Central memory CD8-positive, alpha-beta T cell (primary cell): Measurements from ENCODE around the gene ZNF790.
"Not testable (repeated sequence)": the region's sequence is repeated elsewhere in the genome, so short reads cannot be mapped to it uniquely, and the experiment has no call there.

Source experiments
- ATAC-seq: fragments of 150-1000 bp; cut with Tn5 transposase; replicated peaks from 2 replicates; pipeline ENCODE4 v1.10.0; 2022; ENCODE audit warnings: mild to moderate bottlenecking, moderate FRiP score, moderate number of reproducible peaks; ENCODE audit not compliant: poor library complexity, severe bottlenecking; ENCODE audit errors: extremely low read depth
- DNase-seq, 2 donors: peaks; one replicate each; pipeline ENCODE4 v3.0.0; 2021; ENCODE audit warnings: low spot score in 2 of 2
- H3K27ac Mint-ChIP-seq: one replicate; pipeline ENCODE4 v1.8.0; 2022; ENCODE audit warnings: low read depth, mild to moderate bottlenecking, moderate library complexity, mixed read lengths
- H3K27me3 Mint-ChIP-seq: one replicate; pipeline ENCODE4 v1.8.0; 2022; ENCODE audit warnings: mixed read lengths
- H3K36me3 Mint-ChIP-seq: one replicate; pipeline ENCODE4 v1.8.0; 2022; ENCODE audit warnings: mild to moderate bottlenecking, moderate library complexity, mixed read lengths; ENCODE audit not compliant: insufficient read depth
- H3K4me1 Mint-ChIP-seq: one replicate; pipeline ENCODE4 v1.8.0; 2022; ENCODE audit warnings: mixed read lengths
- H3K4me3 Mint-ChIP-seq: one replicate; pipeline ENCODE4 v1.8.0; 2022; ENCODE audit warnings: mild to moderate bottlenecking, moderate library complexity, mixed read lengths
- H3K9me3 Mint-ChIP-seq: one replicate; pipeline ENCODE4 v1.8.0; 2022; ENCODE audit warnings: mixed read lengths

ZNF790 gene

DNA sequence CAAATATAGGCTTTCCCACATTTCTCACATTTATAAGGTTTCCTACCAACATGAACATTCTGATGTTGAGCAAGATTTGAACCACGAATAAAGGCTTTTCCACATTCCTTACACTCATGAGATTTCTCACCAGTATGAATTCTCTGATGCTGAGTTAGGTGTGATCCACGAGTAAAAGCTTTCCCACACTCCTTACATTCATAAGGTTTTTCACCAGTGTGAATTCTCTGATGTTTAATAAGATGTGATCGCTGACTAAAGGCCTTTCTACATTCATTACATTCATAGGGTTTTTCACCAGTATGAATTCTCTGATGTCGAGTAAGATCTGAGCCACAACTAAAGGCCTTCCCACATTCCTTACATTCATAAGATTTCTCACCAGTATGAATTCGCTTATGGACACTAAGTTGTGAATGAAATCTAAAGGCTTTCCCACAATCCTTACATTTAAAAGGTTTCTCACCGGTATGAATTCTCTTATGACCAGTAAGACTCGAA lies 19.0 kb downstream of the ZNF790 start:
- no peaks in the 10 kb centered on the region for H3K27me3 Mint-ChIP-seq
- H3K36me3 Mint-ChIP-seq, result peaks cover 22% of the 10 kb centered on the region
- DNase-seq (no peak), ATAC-seq (no peak)
- H3K4me3 Mint-ChIP-seq, result no peak overlapping the region
- no peaks in the 10 kb centered on the region for H3K4me1 Mint-ChIP-seq
- H3K9me3 Mint-ChIP-seq, result peaks cover 4% of the 10 kb centered on the region
- H3K27ac Mint-ChIP-seq, result no peak overlapping the region

GRCh38 chr19:36807029-36807428 lies 31.2 kb downstream of the ZNF790 start:
- Mint-ChIP-seq H3K36me3 (peaks cover 4% of the 10 kb centered on the region), H3K9me3 (peaks cover 36% of the 10 kb centered on the region), H3K4me1 (no peaks in the 10 kb centered on the region), H3K27ac (no peak overlapping the region), H3K4me3 (no peak overlapping the region), H3K27me3 (no peaks in the 10 kb centered on the region)
- no peak for DNase-seq
- ATAC-seq, result no peak

DNA sequence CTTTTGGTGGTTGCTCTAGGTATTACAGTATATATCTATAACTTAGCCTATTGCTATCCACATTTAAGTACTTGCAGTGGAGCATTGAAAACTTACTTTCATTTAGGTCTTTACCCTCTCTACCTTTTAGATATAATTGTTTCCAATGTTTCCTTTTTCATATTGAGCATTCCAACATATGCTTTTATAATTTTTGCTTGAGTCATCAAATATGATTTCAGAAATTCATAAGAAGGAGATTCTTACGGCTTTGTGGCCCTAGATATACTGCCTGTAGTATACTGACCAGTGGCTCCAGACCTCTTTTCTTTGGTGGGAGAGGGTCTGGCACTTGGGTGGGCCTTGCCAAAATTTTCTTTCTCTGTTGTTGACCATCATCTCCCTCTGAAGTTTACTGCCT lies 32.8 kb downstream of the ZNF790 start:
- no peak for ATAC-seq
- Mint-ChIP-seq H3K27ac (no peak overlapping the region), H3K27me3 (no peaks in the 10 kb centered on the region), H3K9me3 (peaks cover 19% of the 10 kb centered on the region), H3K4me1 (no peaks in the 10 kb centered on the region), H3K36me3 (peaks cover 8% of the 10 kb centered on the region), H3K4me3 (no peak overlapping the region)
- DNase-seq, result no peak

- H3K4me3 Mint-ChIP-seq, result peak overlapping the region; percentile 96
- ATAC-seq (no peak), DNase-seq (no peak)
- H3K4me1 Mint-ChIP-seq, result peaks cover 6% of the 10 kb centered on the region
- no peaks in the 10 kb centered on the region for H3K27me3 Mint-ChIP-seq
- no peaks in the 10 kb centered on the region for H3K9me3 Mint-ChIP-seq
- peaks cover 12% of the 10 kb centered on the region for H3K36me3 Mint-ChIP-seq
- H3K27ac Mint-ChIP-seq, result peak overlapping the region; percentile 100
Observed at GRCh38 chr19:36797786-36798108, 40.4 kb downstream of the ZNF790 start.

- ATAC-seq (no peak), DNase-seq (no peak)
- peaks cover 12% of the 10 kb centered on the region for H3K36me3 Mint-ChIP-seq
- H3K27ac Mint-ChIP-seq, result peak overlapping the region; percentile 100
- H3K4me3 Mint-ChIP-seq, result peak overlapping the region; percentile 96
- H3K27me3 Mint-ChIP-seq, result no peaks in the 10 kb centered on the region
- peaks cover 8% of the 10 kb centered on the region for H3K9me3 Mint-ChIP-seq
- H3K4me1 Mint-ChIP-seq, result peaks cover 6% of the 10 kb centered on the region
Observed at GRCh38 chr19:36796714-36796992, 41.5 kb downstream of the ZNF790 start.

DNA sequence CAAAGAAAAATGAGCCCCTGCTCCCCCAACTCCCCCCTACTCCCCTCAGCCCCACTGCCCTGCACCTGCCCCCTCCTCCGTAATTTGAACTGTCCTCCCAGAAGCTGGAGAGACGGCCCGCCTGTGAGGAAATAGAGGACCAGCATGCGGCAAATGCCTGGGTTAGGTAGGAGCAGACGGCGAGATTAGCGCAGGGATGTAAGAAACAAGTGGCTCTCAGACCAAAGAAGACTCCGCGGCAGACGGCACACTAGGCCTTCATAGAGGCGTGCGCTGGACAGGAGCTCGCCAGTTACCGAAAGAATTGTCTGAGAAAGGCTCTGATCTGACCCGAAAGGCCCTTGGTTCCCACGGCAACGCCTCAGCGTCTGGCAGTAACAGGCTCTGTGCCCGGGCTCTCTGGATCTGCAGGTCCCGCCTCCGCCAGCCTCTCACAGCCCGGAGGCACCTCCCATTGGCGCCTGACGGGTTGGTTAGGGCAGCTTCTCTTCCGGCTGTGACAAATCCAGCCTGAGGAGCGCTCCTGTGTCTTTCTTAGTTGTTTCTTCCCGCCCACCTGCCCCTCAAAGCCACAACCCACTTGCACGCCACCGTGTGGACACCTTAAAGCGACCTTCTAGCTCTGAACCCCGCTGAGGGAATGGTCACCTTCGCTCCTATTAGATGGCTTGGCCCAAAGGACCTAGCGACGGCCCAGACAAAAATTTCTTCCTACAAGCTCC lies 46.6 kb downstream of the ZNF790 start:
- H3K9me3 Mint-ChIP-seq, H3K4me1 Mint-ChIP-seq, H3K4me3 Mint-ChIP-seq, H3K27me3 Mint-ChIP-seq, H3K36me3 Mint-ChIP-seq, H3K27ac Mint-ChIP-seq, DNase-seq: not testable (repeated sequence)
- peak; percentile 98 for ATAC-seq

GRCh38 chr19:36775768-36776167 lies 62.4 kb downstream of the ZNF790 start:
- Mint-ChIP-seq H3K27ac (no peak overlapping the region), H3K27me3 (no peaks in the 10 kb centered on the region), H3K4me3 (no peak overlapping the region), H3K36me3 (peaks cover 17% of the 10 kb centered on the region), H3K9me3 (peaks cover 14% of the 10 kb centered on the region), H3K4me1 (peaks cover 23% of the 10 kb centered on the region)
- no peak for DNase-seq
- ATAC-seq, result no peak

GRCh38 chr19:36773223-36773579 lies 65.0 kb downstream of the ZNF790 start:
- Mint-ChIP-seq H3K4me3 (peak overlapping the region; percentile 94), H3K27ac (peak overlapping the region; percentile 95), H3K9me3 (peaks cover 15% of the 10 kb centered on the region), H3K4me1 (peaks cover 25% of the 10 kb centered on the region), H3K36me3 (peaks cover 18% of the 10 kb centered on the region), H3K27me3 (no peaks in the 10 kb centered on the region)
- DNase-seq (no peak), ATAC-seq (peak; percentile 8)

DNA sequence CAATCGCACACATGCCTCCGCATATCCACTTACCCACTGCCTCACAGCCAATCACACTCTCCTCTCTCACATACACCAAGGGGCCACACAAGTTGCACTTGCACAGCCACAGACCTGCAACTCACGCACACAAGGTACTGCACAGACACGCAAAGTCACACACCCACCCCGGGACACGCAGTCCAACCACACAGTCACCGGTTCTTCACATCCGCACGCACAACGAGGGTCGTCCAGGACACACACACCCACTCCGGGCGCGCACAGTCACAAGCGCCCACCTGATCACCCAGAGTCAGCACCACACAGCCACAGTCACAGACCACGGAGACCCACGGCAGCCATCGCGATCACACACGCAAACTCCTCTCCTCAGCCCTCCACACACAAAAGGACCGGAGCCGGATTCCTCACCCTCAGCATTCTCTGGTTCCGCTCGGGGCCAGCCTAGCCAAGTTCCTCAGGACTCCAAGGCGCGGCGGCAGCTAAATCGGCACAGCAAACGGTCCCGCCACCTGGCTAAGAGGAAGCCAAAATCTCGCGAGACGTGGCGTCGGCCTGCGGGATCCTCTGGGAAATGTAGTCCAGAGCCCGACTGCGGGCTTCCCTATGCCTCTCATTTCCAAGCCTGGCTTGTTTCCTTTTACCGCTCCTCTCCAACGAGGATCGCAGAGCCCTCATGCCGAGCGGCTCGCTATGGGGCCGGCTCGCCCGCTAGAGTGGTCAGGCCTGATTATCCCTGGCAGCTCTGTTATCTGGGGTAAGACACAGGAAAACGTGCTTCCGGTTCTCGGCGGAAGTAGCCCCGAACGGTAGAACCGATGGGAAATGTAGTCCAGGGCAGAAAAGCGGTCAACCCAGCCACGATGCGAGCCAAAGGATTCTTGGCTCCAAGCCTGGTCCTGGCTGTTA lies 65.6 kb downstream of the ZNF790 start, which contains the start of gene ZNF850:
TSS of gene ZNF850 (minus strand) at position 497 of the 912 bp plus-strand sequence. CDS start 10,201 bp downstream, outside the sequence.
- H3K4me1 Mint-ChIP-seq, result peaks cover 25% of the 10 kb centered on the region
- peaks cover 11% of the 10 kb centered on the region for H3K9me3 Mint-ChIP-seq
- H3K4me3 Mint-ChIP-seq, result peak within 1 kb of the TSS; percentile 94
- ATAC-seq (peak; percentile 91), DNase-seq (peak; percentile 90 to 96)
- peak within 1 kb of the TSS; percentile 95 for H3K27ac Mint-ChIP-seq
- H3K27me3 Mint-ChIP-seq, result no peaks in the 10 kb centered on the region
- H3K36me3 Mint-ChIP-seq, result peaks cover 18% of the 10 kb centered on the region

DNA sequence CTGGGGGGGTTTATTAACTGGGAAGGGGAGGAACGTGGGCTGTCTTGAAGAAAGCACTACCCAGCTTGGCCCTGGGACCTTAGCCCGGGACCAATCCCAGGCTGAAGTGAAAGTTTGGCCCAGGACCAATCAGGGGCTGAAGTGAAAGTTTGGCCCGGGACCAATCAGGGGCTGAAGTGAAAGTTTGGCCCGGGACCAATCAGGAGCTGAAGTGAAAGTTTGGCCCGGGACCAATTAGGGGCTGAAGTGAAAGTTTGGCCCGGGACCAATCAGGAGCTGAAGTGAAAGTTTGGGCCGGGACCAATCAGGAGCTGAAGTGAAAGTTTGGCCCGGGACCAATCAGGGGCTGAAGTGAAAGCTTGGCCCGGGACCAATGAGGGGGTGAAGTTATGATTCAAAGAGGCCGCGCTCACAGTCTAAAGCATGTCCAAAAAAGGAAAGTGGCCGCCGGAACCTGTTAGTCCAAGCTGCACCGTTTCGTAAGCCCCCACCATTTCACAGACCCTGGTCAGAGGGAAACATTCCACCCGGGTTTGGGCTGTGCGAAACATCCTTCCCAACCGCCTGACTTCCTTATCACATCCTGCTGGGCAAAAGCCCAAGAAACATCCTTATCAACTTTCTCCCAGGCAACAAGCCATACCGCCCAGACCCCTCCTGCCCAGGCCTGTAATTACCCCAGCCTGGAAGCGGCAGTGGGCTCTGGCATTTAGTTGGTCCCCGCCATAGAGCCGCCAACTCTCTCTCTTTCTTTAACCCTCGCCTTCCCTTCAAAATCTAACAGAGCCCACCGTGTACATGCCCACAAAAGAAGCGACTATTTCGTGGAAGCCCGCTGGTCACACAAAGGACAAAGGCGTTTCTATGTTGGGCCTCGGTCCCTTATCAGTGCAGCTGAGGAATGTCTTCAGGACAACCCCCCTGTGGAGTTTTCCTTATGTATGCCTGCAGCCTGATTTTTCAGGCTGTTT lies 66.6 kb downstream of the ZNF790 start:
- H3K4me1 Mint-ChIP-seq, result peaks cover 25% of the 10 kb centered on the region
- peak overlapping the region; percentile 95 for H3K27ac Mint-ChIP-seq
- peak overlapping the region; percentile 94 for H3K4me3 Mint-ChIP-seq
- ATAC-seq, result no peak
- H3K36me3 Mint-ChIP-seq, result peaks cover 18% of the 10 kb centered on the region
- H3K27me3 Mint-ChIP-seq, result no peaks in the 10 kb centered on the region
- DNase-seq, result no peak
- peaks cover 11% of the 10 kb centered on the region for H3K9me3 Mint-ChIP-seq
